ENCODE results near the gene PAPPA.

PAPPA gene

DNA sequence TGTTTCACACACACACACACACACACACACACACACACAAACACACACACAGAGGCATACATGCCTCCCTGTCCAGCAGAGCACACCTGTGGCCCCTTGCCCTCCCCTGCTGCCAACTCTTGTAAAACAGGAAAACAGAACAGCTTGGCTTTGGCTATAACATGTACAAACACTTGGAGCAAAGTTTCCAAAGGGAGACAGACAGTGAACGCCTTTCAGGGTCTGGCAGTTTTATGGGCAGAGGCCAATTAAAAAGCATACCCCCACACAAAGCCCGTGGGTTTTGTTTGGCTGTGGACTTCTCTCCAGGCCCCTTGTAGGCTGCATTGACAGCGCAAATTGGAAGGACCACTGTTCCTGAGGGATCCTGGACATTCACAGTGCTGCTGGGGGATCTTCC is 265.6 kb downstream of the PAPPA start:
- H3K9me3 ChIP-seq (ENCODE audit: insufficient read depth, low read depth, low read length): no peaks in the 10 kb centered on the region
- H3K9me2 ChIP-seq (replicated peaks; ENCODE audit: low read depth, low read length): no peaks in the 10 kb centered on the region
- no peaks in the 10 kb centered on the region for H3K4me1 ChIP-seq (ENCODE audit: insufficient read depth, low read length, poor library complexity, severe bottlenecking)
- H3K79me2 ChIP-seq (ENCODE audit: insufficient read depth, low read length): no peaks in the 10 kb centered on the region
- H3K27me3 ChIP-seq (ENCODE audit: insufficient read depth, low read length, poor library complexity, severe bottlenecking): no peaks in the 10 kb centered on the region
- no peak overlapping the region for H3K4me3 ChIP-seq (ENCODE audit: low read length, poor library complexity, severe bottlenecking)
- no peak overlapping the region for H2AFZ ChIP-seq (ENCODE audit: low read length)
- no peaks in the 10 kb centered on the region for H4K20me1 ChIP-seq (ENCODE audit: insufficient read depth, low read length, poor library complexity, severe bottlenecking)
- no peak overlapping the region for H3K9ac ChIP-seq (ENCODE audit: low read depth, low read length, poor library complexity, severe bottlenecking)
- no peaks in the 10 kb centered on the region for H3F3A ChIP-seq (ENCODE audit: low read depth)
- TF ChIP-seq EZH2phosphoT487 (IDR thresholded peaks at IDR 0.05; ENCODE audit: borderline replicate concordance): no peak
- TF ChIP-seq, protein P1, sequence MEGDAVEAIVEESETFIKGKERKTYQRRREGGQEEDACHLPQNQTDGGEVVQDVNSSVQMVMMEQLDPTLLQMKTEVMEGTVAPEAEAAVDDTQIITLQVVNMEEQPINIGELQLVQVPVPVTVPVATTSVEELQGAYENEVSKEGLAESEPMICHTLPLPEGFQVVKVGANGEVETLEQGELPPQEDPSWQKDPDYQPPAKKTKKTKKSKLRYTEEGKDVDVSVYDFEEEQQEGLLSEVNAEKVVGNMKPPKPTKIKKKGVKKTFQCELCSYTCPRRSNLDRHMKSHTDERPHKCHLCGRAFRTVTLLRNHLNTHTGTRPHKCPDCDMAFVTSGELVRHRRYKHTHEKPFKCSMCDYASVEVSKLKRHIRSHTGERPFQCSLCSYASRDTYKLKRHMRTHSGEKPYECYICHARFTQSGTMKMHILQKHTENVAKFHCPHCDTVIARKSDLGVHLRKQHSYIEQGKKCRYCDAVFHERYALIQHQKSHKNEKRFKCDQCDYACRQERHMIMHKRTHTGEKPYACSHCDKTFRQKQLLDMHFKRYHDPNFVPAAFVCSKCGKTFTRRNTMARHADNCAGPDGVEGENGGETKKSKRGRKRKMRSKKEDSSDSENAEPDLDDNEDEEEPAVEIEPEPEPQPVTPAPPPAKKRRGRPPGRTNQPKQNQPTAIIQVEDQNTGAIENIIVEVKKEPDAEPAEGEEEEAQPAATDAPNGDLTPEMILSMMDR (conservative IDR thresholded peaks at IDR 0.05; ENCODE audit: low read length): no peak
- H3K4me2 ChIP-seq (ENCODE audit: low read depth, low read length, poor library complexity, severe bottlenecking): no peak overlapping the region
- no peaks in the 10 kb centered on the region for H3K36me3 ChIP-seq (ENCODE audit: insufficient read depth, low read length)

DNA sequence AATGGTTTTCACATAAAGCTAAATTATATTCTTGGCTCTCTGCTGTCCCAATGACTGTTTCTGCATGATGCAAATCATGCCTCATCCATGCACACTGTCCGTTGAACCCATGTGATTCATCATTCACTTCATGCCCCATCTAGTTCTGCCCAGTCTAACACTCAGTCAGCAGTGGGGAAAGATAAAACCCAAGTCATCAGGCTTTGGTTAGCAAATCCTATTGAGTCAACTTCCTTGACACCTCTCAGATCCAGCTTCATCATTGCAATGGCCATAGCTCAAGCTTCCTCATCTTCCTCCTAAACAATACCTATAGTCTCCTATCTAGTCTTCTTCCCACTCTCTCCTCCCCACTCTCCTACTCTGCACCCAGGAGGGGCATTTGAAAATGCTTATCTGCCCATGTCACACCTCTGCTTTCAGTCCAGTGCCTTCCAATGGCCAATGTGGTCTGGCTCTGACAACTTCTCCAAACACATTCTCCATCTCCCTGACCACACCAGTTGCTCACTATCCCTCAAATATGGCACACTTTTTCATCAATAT is 267.5 kb downstream of the PAPPA start:
- no peaks in the 10 kb centered on the region for H3K9me3 ChIP-seq (ENCODE audit: insufficient read depth, low read depth, low read length)
- no peaks in the 10 kb centered on the region for H3K27me3 ChIP-seq (ENCODE audit: insufficient read depth, low read length, poor library complexity, severe bottlenecking)
- no peaks in the 10 kb centered on the region for H3F3A ChIP-seq (ENCODE audit: low read depth)
- no peak overlapping the region for H3K4me3 ChIP-seq (ENCODE audit: low read length, poor library complexity, severe bottlenecking)
- H2AFZ ChIP-seq (ENCODE audit: low read length): no peak overlapping the region
- H3K9me2 ChIP-seq (replicated peaks; ENCODE audit: low read depth, low read length): no peaks in the 10 kb centered on the region
- no peak overlapping the region for H3K9ac ChIP-seq (ENCODE audit: low read depth, low read length, poor library complexity, severe bottlenecking)
- H3K4me1 ChIP-seq (ENCODE audit: insufficient read depth, low read length, poor library complexity, severe bottlenecking): no peaks in the 10 kb centered on the region
- TF ChIP-seq, protein P1 (conservative IDR thresholded peaks at IDR 0.05; ENCODE audit: low read length): no peak
- no peak for TF ChIP-seq EZH2phosphoT487 (IDR thresholded peaks at IDR 0.05; ENCODE audit: borderline replicate concordance)
- H3K36me3 ChIP-seq (ENCODE audit: insufficient read depth, low read length): no peaks in the 10 kb centered on the region
- H3K79me2 ChIP-seq (ENCODE audit: insufficient read depth, low read length): no peaks in the 10 kb centered on the region
- H3K4me2 ChIP-seq (ENCODE audit: low read depth, low read length, poor library complexity, severe bottlenecking): no peak overlapping the region
- no peaks in the 10 kb centered on the region for H4K20me1 ChIP-seq (ENCODE audit: insufficient read depth, low read length, poor library complexity, severe bottlenecking)

DNA sequence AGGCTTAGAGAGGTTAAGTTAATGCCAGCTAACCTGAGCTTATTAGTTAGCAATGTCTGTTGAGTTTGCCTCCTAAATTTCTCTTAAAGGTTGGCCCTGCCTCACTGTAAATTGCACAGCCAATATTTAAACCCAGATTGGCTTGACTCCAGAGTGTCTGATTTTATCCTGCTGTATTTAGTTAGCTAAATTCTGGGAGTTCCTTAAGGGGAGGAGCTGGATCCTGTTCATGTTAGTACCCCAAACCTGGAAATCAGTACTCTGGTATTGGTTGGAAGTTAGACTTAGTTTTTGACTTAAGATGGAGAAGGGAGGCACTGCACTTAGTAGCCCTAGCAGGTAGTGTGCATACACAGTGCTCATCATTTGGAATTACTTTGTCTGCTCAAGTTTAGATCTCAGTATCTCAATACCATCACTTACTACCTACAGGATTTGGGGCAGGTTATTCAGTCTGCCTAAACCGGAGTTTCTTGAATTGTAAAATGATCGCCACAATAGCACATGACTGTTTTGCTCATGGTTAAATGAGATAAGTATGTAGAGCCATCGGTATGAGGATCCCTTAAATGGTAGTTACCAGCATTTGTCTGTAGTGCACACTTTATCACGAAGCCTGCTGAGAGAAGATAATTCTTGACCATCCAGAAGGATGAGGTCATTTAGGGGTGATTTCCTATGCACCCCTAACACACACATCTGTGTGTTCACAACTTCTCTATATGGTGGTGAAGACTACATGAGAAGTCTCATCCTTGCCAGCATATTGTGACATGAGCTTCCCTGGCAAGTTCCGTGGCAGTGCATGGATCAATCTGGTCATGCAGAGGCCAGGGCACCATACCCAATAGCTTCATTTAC is 268.8 kb downstream of the PAPPA start:
- Histone ChIP-seq H3K4me1 (ENCODE audit: insufficient read depth, low read length, poor library complexity, severe bottlenecking) (no peaks in the 10 kb centered on the region), H3K9ac (ENCODE audit: low read depth, low read length, poor library complexity, severe bottlenecking) (no peak overlapping the region), H3K4me2 (ENCODE audit: low read depth, low read length, poor library complexity, severe bottlenecking) (no peak overlapping the region), H3K9me2 (replicated peaks; ENCODE audit: low read depth, low read length) (no peaks in the 10 kb centered on the region), H3K79me2 (ENCODE audit: insufficient read depth, low read length) (no peaks in the 10 kb centered on the region), H3K27me3 (ENCODE audit: insufficient read depth, low read length, poor library complexity, severe bottlenecking) (no peaks in the 10 kb centered on the region), H3F3A (ENCODE audit: low read depth) (no peaks in the 10 kb centered on the region), H3K4me3 (ENCODE audit: low read length, poor library complexity, severe bottlenecking) (no peak overlapping the region), H3K36me3 (ENCODE audit: insufficient read depth, low read length) (no peaks in the 10 kb centered on the region), H2AFZ (ENCODE audit: low read length) (no peak overlapping the region), H3K9me3 (ENCODE audit: insufficient read depth, low read depth, low read length) (no peaks in the 10 kb centered on the region), H4K20me1 (ENCODE audit: insufficient read depth, low read length, poor library complexity, severe bottlenecking) (no peaks in the 10 kb centered on the region)
- TF ChIP-seq EZH2phosphoT487 (IDR thresholded peaks at IDR 0.05; ENCODE audit: borderline replicate concordance): no peak
- TF ChIP-seq, protein P1 (conservative IDR thresholded peaks at IDR 0.05; ENCODE audit: low read length): no peak
